IMR-90 (cell line): Measurements from ENCODE around the gene ATP2C2. TPM values are rescaled to one million over a fixed set of nuclear protein-coding genes. Genes with fewer than 3 reads are reported as not detected.

Experiments
- ATAC-seq: fragments of 200-7000 bp; cut with Tn5 transposase; 2 replicates; pipeline ENCODE4 v1.9.1; 2020; ENCODE audit warnings: low read depth, mild to moderate bottlenecking, moderate library complexity
- BruUV-seq: library from RNA; stranded (reverse); fragments of 400-500 nt; replicated peaks from 2 replicates; lab custom pipeline; 2021; lab: Mats Ljungman, UMichigan
- CTCF ChIA-PET: fragments of 300-600 bp; formaldehyde crosslinking; extraction: SDS; loops from one replicate; lab custom pipeline; 2021; ENCODE audit warnings: antibody characterized with exemption; lab: Yijun Ruan, JAX
- POLR2A ChIA-PET: fragments of 300-600 bp; sonication (Branson Sonifier 250); formaldehyde crosslinking; loops from one replicate; lab custom pipeline; 2022; ENCODE audit warnings: antibody characterized with exemption; ENCODE audit not compliant: unreplicated experiment; lab: Charles Lee
- DNase-seq: peaks from one replicate; pipeline ENCODE4 v3.0.0; 2013
- H2AFZ ChIP-seq: replicated peaks from 2 replicates; pipeline ENCODE3; 2013; ENCODE audit warnings: low read length, mild to moderate bottlenecking; ENCODE audit not compliant: poor library complexity
- H2AK5ac ChIP-seq: 2 replicates; pipeline ENCODE4 v1.6.1; 2013; ENCODE audit warnings: low read depth, low read length, inconsistent platforms
- H2AK9ac ChIP-seq: replicated peaks from 2 replicates; pipeline ENCODE3; 2013; ENCODE audit warnings: mild to moderate bottlenecking, low read depth, low read length, moderate library complexity; ENCODE audit not compliant: poor library complexity
- H2BK120ac ChIP-seq: 2 replicates; pipeline ENCODE4 v1.6.1; 2013; ENCODE audit warnings: low read depth, low read length, inconsistent platforms
- H2BK15ac ChIP-seq: 3 replicates; pipeline ENCODE4 v1.6.1; 2013; ENCODE audit warnings: low read depth, low read length, inconsistent platforms
- H2BK20ac ChIP-seq: 2 replicates; pipeline ENCODE4 v1.6.1; 2013; ENCODE audit warnings: low read depth, mild to moderate bottlenecking, inconsistent platforms, low read length, moderate library complexity
- H2BK5ac ChIP-seq: 2 replicates; pipeline ENCODE4 v1.6.1; 2013; ENCODE audit warnings: mild to moderate bottlenecking, low read depth, low read length, inconsistent platforms; ENCODE audit not compliant: poor library complexity, severe bottlenecking
- H3K14ac ChIP-seq: replicated peaks from 2 replicates; pipeline ENCODE4 v1.6.1; 2013; ENCODE audit warnings: low read depth, low read length, inconsistent platforms
- H3K18ac ChIP-seq: 2 replicates; pipeline ENCODE4 v1.6.1; 2013; ENCODE audit warnings: low read depth, low read length, control low read depth
- H3K23ac ChIP-seq: 2 replicates; pipeline ENCODE4 v1.6.1; 2013; ENCODE audit warnings: low read depth, low read length, inconsistent platforms
- H3K27ac ChIP-seq: 2 replicates; pipeline ENCODE4 v1.5.1; 2013; ENCODE audit warnings: mild to moderate bottlenecking, control low read depth, low read length; ENCODE audit not compliant: insufficient read depth
- H3K27me3 ChIP-seq: 2 replicates; pipeline ENCODE4 v1.6.1; 2013; ENCODE audit warnings: low read length; ENCODE audit not compliant: control insufficient read depth, insufficient read depth
- H3K36me3 ChIP-seq: 2 replicates; pipeline ENCODE4 v1.6.1; 2013; ENCODE audit warnings: low read length, mixed read lengths; ENCODE audit not compliant: control insufficient read depth, insufficient read depth
- H3K4ac ChIP-seq: 2 replicates; pipeline ENCODE4 v1.6.1; 2013; ENCODE audit warnings: low read depth, low read length, inconsistent platforms
- H3K4me1 ChIP-seq: 2 replicates; pipeline ENCODE4 v1.6.1; 2013; ENCODE audit warnings: low read length, mixed read lengths; ENCODE audit not compliant: control insufficient read depth, insufficient read depth
- H3K4me2 ChIP-seq: 2 replicates; pipeline ENCODE4 v1.6.1; 2013; ENCODE audit warnings: low read depth, mild to moderate bottlenecking, control low read depth, low read length, moderate library complexity
- H3K4me3 ChIP-seq: 2 replicates; pipeline ENCODE4 v1.5.1; 2013; ENCODE audit warnings: low read depth, mild to moderate bottlenecking, control low read depth, low read length, moderate library complexity; ENCODE audit not compliant: insufficient read depth
- H3K56ac ChIP-seq: 2 replicates; pipeline ENCODE4 v1.6.1; 2013; ENCODE audit warnings: low read length, inconsistent platforms; ENCODE audit not compliant: insufficient read depth; ENCODE audit errors: extremely low read depth
- H3K79me1 ChIP-seq, 2 experiments: 2 replicates each; pipeline ENCODE4 v1.6.1; 2013; ENCODE audit warnings: low read length in 2 of 2, inconsistent platforms in 1 of 2, low read depth in 1 of 2
- H3K9ac ChIP-seq: 2 replicates; pipeline ENCODE4 v1.6.1; 2013; ENCODE audit warnings: low read depth, low read length, control low read depth
- H3K9me1 ChIP-seq: 2 replicates; pipeline ENCODE4 v1.6.1; 2013; ENCODE audit warnings: low read length, inconsistent platforms; ENCODE audit not compliant: insufficient read depth
- H3K9me3 ChIP-seq: 2 replicates; pipeline ENCODE4 v1.6.1; 2013; ENCODE audit warnings: low read length; ENCODE audit not compliant: control insufficient read depth, insufficient read depth
- H4K20me1 ChIP-seq: 2 replicates; pipeline ENCODE4 v1.6.1; 2013; ENCODE audit warnings: low read length, inconsistent platforms; ENCODE audit not compliant: insufficient read depth
- H4K5ac ChIP-seq: 2 replicates; pipeline ENCODE4 v1.6.1; 2013; ENCODE audit warnings: mild to moderate bottlenecking, low read depth, low read length, control low read depth
- H4K8ac ChIP-seq, 2 experiments: 2 replicates each; pipeline ENCODE4 v1.6.1; 2013; ENCODE audit warnings: low read depth in 2 of 2, low read length in 2 of 2, control low read depth in 1 of 2, inconsistent platforms in 1 of 2
- H4K91ac ChIP-seq: 2 replicates; pipeline ENCODE4 v1.6.1; 2013; ENCODE audit warnings: low read depth, low read length, inconsistent platforms; ENCODE audit not compliant: insufficient read depth
- BHLHE40 ChIP-seq: fragments of 150-350 bp; IDR thresholded peaks from 2 replicates; pipeline ENCODE4 v1.6.1; 2016; ENCODE audit warnings: mild to moderate bottlenecking, low read depth, low read length
- CEBPB ChIP-seq: IDR thresholded peaks from 2 replicates; pipeline ENCODE4 v1.6.1; 2012; ENCODE audit warnings: low read depth, low read length, improper control_type of control experiment
- CTCF ChIP-seq: conservative IDR thresholded peaks from 2 replicates; pipeline ENCODE4 v1.5.1; 2012; ENCODE audit warnings: mild to moderate bottlenecking, low read depth, low read length, improper control_type of control experiment
- MAZ ChIP-seq: IDR thresholded peaks from 2 replicates; pipeline ENCODE4 v1.6.1; 2012; ENCODE audit warnings: low read depth, mild to moderate bottlenecking, low read length, improper control_type of control experiment, moderate library complexity, borderline replicate concordance
- MXI1 ChIP-seq: IDR thresholded peaks from 2 replicates; pipeline ENCODE4 v1.6.1; 2012; ENCODE audit warnings: low read depth, mild to moderate bottlenecking, low read length, moderate library complexity, borderline replicate concordance
- POLR2A ChIP-seq: IDR thresholded peaks from 2 replicates; pipeline ENCODE4 v1.6.1; 2012; ENCODE audit warnings: mild to moderate bottlenecking, low read depth, low read length
- RAD21 ChIP-seq: IDR thresholded peaks from 2 replicates; pipeline ENCODE4 v1.6.1; 2012; ENCODE audit warnings: low read length, improper control_type of control experiment
- USF2 ChIP-seq: fragments of 150-350 bp; IDR thresholded peaks from 2 replicates; pipeline ENCODE4 v1.6.1; 2017; ENCODE audit warnings: mild to moderate bottlenecking, antibody characterized with exemption, low read length, low read depth
- WGBS, 2 experiments: methylation state at CpG; one replicate each; pipeline versions ENCODE4 v1.1.5 to v1.1.7; 2013; ENCODE audit warnings: missing lambda C conversion rate in 2 of 2; ENCODE audit not compliant: insufficient read length in 1 of 2; ENCODE audit errors: extremely low coverage in 2 of 2; 5-methylcytosine and 5-hydroxymethylcytosine counted together
- dilution Hi-C: fragments of 300-500 bp; cut with HindIII; formaldehyde crosslinking; loops from one replicate; pipeline ENCODE4 v1.14.3; 2018; ENCODE audit warnings: low sequenced_read_pairs; ENCODE audit not compliant: unreplicated experiment
- in situ Hi-C: fragments of 300-500 bp; cut with MboI; formaldehyde crosslinking; loops from 3 replicates; pipeline ENCODE4 v1.14.3; 2019; ENCODE audit warnings: low sequenced_read_pairs, inconsistent platforms, mixed read lengths
- intact Hi-C: fragments of 100-400 bp; cut with micrococcal nuclease; formaldehyde crosslinking; loops from 2 replicates; pipeline ENCODE4 v1.10.0; 2022
- polyA plus RNA-seq, 3 experiments: library from polyadenylated mRNA; depleted of rRNA; stranded (reverse); fragments of >200 nt; gene quantifications; 2 replicates each; pipeline ENCODE4 v1.2.3, GENCODE V29; 2012; ENCODE audit warnings: low replicate concordance in 1 of 3
- total RNA-seq: library from RNA; depleted of rRNA; stranded (reverse); fragments of >200 nt; gene quantifications from 2 replicates; pipeline ENCODE4 v1.2.3, GENCODE V29; 2012

The ATP2C2 gene
- total and polyA plus RNA-seq, 2 of the 4 experiments (the other 2 are of a cell fraction), result not detected

- no peak overlapping the region for H3K14ac ChIP-seq
- H2BK5ac ChIP-seq, result no peak overlapping the region
- H3K9ac ChIP-seq, result no peak overlapping the region
- WGBS, 2 experiments, result no CpG with 5 or more reads among the region's 4 CpGs
- intact Hi-C loops, result no loop called here
- no peak overlapping the region for H3K4me3 ChIP-seq
- no peaks in the 10 kb centered on the region for H3K9me1 ChIP-seq
- no peak overlapping the region for H2AFZ ChIP-seq
- H3K36me3 ChIP-seq, result peaks cover 29% of the 10 kb centered on the region
- no peak overlapping the region for H3K4me2 ChIP-seq
- H2BK120ac ChIP-seq, result no peak overlapping the region
- H3K4me1 ChIP-seq, result no peaks in the 10 kb centered on the region
- no TSS peak for BruUV-seq
- ChIA-PET CTCF (no interaction called here), POLR2A (no interaction called here)
- no peak overlapping the region for H3K18ac ChIP-seq
- no peak overlapping the region for H3K56ac ChIP-seq
- no peaks in the 10 kb centered on the region for H3K27me3 ChIP-seq
- no peak overlapping the region for H2BK20ac ChIP-seq
- no peak overlapping the region for H4K5ac ChIP-seq
- H3K4ac ChIP-seq, result no peak overlapping the region
- no peak overlapping the region for H2AK9ac ChIP-seq
- in situ Hi-C loops, result no loop called here
- H3K9me3 ChIP-seq, result peaks cover 4% of the 10 kb centered on the region
- TF ChIP-seq MAZ (no peak), CEBPB (no peak), POLR2A (no peak), USF2 (no peak), MXI1 (no peak), RAD21 (no peak), BHLHE40 (no peak), CTCF (no peak)
- no peak overlapping the region for H2BK15ac ChIP-seq
- no peak overlapping the region for H3K23ac ChIP-seq
- dilution Hi-C loops, result no loop called here
- no peak overlapping the region for H4K8ac ChIP-seq
- no peaks in the 10 kb centered on the region for H4K20me1 ChIP-seq
- H2AK5ac ChIP-seq, result no peak overlapping the region
- no peak overlapping the region for H4K91ac ChIP-seq
- DNase-seq (no peak), ATAC-seq (no peak)
- no peak overlapping the region for H3K27ac ChIP-seq
- H3K79me1 ChIP-seq, result no peaks in the 10 kb centered on the region; a peak in 2 of 4 replicates
Measured at GRCh38 chr16:84321932-84322331, 46.4 kb upstream of the ATP2C2 start.
